K562 (cell line): ENCODE results near the gene IRF2BP2. TPM values are rescaled to one million over a fixed set of nuclear protein-coding genes. Genes with fewer than 3 reads are reported as not detected.

ENCODE experiments used
- ATF3 ChIP-seq, 2 experiments: fragments of 450-650 bp in 1 of 2; sonication (generic) in 1 of 2; formaldehyde crosslinking in 1 of 2; IDR thresholded peaks in 1 of 2; conservative IDR thresholded peaks in 1 of 2; 2 replicates each; pipeline versions ENCODE4 v1.6.1 to v1.8.1; 2016 to 2023; ENCODE audit warnings: mild to moderate bottlenecking in 2 of 2, moderate library complexity in 2 of 2, inconsistent platforms in 1 of 2, missing genetic modification reagents in 1 of 2
- BMI1 ChIP-seq: fragments of 150-350 bp; IDR thresholded peaks from 2 replicates; pipeline ENCODE4 v1.6.1; 2014; ENCODE audit warnings: low read length
- CCNT2 ChIP-seq: IDR thresholded peaks from 2 replicates; pipeline ENCODE4 v1.6.1; 2011; ENCODE audit warnings: borderline replicate concordance, low read depth, mild to moderate bottlenecking, moderate library complexity, mixed read lengths, low read length; ENCODE audit not compliant: insufficient read length; ENCODE audit errors: extremely low read depth
- JUND ChIP-seq, 2 experiments: IDR thresholded peaks; 2 replicates in 1 of 2; 3 replicates in 1 of 2; pipeline ENCODE4 v1.6.1; 2011; ENCODE audit warnings: borderline replicate concordance in 2 of 2, low read depth in 2 of 2, low read length in 2 of 2, improper control_type of control experiment in 1 of 2, missing biosample characterization in 1 of 2, missing genetic modification characterization in 1 of 2, missing genetic modification reagents in 1 of 2
- KDM2B ChIP-seq: fragments of 250-450 bp; sonication (Bioruptor Pico); IDR thresholded peaks from 2 replicates; pipeline ENCODE4 v1.8.0; 2021; ENCODE audit warnings: mild to moderate bottlenecking, moderate library complexity
- MTA3 ChIP-seq: fragments of 450-650 bp; formaldehyde crosslinking; IDR thresholded peaks from 2 replicates; pipeline ENCODE4 v1.6.1; 2017; ENCODE audit warnings: mild to moderate bottlenecking, borderline replicate concordance
- SAP30 ChIP-seq: fragments of 200-600 bp; sonication (generic); IDR thresholded peaks from 2 replicates; pipeline ENCODE4 v1.6.1; 2012; ENCODE audit warnings: borderline replicate concordance, low read depth, mild to moderate bottlenecking, moderate library complexity, low read length, control low read depth, inconsistent platforms; ENCODE audit not compliant: insufficient read depth, poor library complexity, severe bottlenecking
- ZNF41 ChIP-seq: fragments of 250-450 bp; sonication (Bioruptor Pico); conservative IDR thresholded peaks from 2 replicates; pipeline ENCODE4 v1.4.0; 2020; ENCODE audit warnings: mild to moderate bottlenecking
- ZNF695 ChIP-seq: fragments of 450-650 bp; formaldehyde crosslinking; IDR thresholded peaks from 2 replicates; pipeline ENCODE4 v1.4.0; 2020; ENCODE audit warnings: mild to moderate bottlenecking, moderate library complexity
- ZNF75A ChIP-seq: fragments of 450-650 bp; formaldehyde crosslinking; IDR thresholded peaks from 2 replicates; pipeline ENCODE4 v1.4.0; 2020; ENCODE audit warnings: mild to moderate bottlenecking
- polyA plus RNA-seq, 8 experiments: library from polyadenylated mRNA; depleted of rRNA in 4 of 8; stranded (reverse) in 5 of 8; unstranded in 3 of 8; fragments of >200 nt; fragmentation: Nextera tagmentation in 2 of 8; fragmentation: Illumina TruSeq in 1 of 8; extraction: Ambion mirVana in 2 of 8; extraction: Trizol in 1 of 8; gene quantifications; 2 replicates each; pipeline versions ENCODE4 v1.2.1 to v1.2.3, GENCODE V29; 2011 to 2014; ENCODE audit warnings: inconsistent platforms in 1 of 8, missing spikeins in 1 of 8
- total RNA-seq, 7 experiments: library from RNA; depleted of rRNA in 6 of 7; stranded (reverse); fragments of >200 nt in 6 of 7; fragmentation: Illumina TruSeq in 2 of 7; extraction: Trizol in 2 of 7; gene quantifications; 2 replicates each; pipeline versions ENCODE4 v1.2.1 to v1.2.3, GENCODE V29; 2011 to 2021; ENCODE audit warnings: low replicate concordance in 1 of 7
- TF ChIP-seq, protein P1 (sequence below): fragments of 450-650 bp; IDR thresholded peaks from 2 replicates; pipeline ENCODE4 v1.6.1; 2016

Gene IRF2BP2
- total and polyA plus RNA-seq, 9 of the 15 experiments (the other 6 are each of a cell fraction or from before 2014, with no cell fraction given), result 7.7 to 68.6 (median 22.1) TPM

DNA sequence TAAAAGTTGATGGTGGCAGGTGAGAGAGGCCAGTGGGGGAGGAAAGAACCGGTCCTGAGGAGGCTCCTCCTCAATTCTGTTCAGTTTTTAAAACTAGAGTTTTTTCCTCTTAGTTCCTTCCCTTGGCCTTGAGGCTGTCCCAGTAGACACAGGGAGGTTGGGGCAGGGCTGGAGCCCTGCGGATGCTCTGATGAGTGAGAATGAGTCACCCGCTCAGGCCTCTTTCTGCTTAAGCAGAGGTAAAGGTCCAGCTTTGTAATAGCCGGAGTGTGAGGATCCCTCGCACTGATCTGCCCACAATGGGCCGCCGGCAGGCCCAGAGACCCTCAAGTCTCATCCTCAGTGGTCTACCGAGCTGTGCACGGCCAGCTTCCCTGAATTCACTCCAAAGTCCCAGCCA, 49.6 kb upstream of the IRF2BP2 start (continued):
- no peak for TF ChIP-seq MTA3
- no peak for TF ChIP-seq ZNF75A (CRISPR knock-in tag)
- no peak for TF ChIP-seq ZNF41 (CRISPR knock-in tag)
- no peak for TF ChIP-seq CCNT2
- peak; percentile 73 for TF ChIP-seq ATF3 (IDR thresholded peaks at IDR 0.05)
- no peak for TF ChIP-seq ATF3 (CRISPR knock-in tag; conservative IDR thresholded peaks at IDR 0.05)
- no peak for TF ChIP-seq SAP30
- no peak for TF ChIP-seq BMI1
- TF ChIP-seq, protein P1, sequence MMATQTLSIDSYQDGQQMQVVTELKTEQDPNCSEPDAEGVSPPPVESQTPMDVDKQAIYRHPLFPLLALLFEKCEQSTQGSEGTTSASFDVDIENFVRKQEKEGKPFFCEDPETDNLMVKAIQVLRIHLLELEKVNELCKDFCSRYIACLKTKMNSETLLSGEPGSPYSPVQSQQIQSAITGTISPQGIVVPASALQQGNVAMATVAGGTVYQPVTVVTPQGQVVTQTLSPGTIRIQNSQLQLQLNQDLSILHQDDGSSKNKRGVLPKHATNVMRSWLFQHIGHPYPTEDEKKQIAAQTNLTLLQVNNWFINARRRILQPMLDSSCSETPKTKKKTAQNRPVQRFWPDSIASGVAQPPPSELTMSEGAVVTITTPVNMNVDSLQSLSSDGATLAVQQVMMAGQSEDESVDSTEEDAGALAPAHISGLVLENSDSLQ, result no peak
- no peak for TF ChIP-seq KDM2B (CRISPR knock-in tag)
- no peak for TF ChIP-seq ZNF695 (CRISPR knock-in tag)
- peak; percentile 83 for TF ChIP-seq JUND (IDR thresholded peaks at IDR 0.05; ENCODE audit: borderline replicate concordance, low read depth, low read length)
- TF ChIP-seq JUND (tag; IDR thresholded peaks at IDR 0.05; ENCODE audit: borderline replicate concordance, low read depth, low read length), result peak; percentile 62; the same call in 1 of the 3 replicates
- TF ChIP-seq, all 486 proteins: peak for 6
